ENCODE results near the gene DCAF8.
A peak's percentile ranks its signal among the peaks of the same experiment; 100 is the strongest.
"Not testable (repeated sequence)": the region's sequence is repeated elsewhere in the genome, so short reads cannot be mapped to it uniquely, and the experiment has no call there.

DCAF8 gene

GRCh38 chr1:160261893-160262794, at the start of gene DCAF8:
Gene DCAF8 (minus strand): TSS chr1:160262549. CDS start chr1:160244008, 18,541 bp downstream.
- peak; percentile 97 for DNase-seq

DNA sequence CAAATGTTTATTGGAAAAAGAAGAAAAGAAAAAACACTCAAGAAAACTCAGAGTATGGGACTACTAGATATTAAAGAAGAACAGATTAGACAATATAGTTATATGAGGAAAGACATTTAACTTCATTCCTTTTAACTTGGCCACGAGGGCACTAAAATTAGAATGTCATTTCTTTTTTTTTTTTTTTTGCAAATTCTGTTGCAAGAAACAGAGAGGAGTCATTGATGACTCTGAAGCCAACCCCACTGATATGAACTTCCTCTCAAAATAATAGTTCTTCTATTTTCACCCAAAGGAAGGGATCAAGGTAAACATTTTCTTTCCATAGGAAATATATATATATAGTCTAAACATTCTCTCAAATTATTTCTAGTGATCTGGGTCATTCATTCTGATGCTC, 47.2 kb upstream of the DCAF8 start:
- no peak for DNase-seq

GRCh38 chr1:160309185-160309557, 46.8 kb upstream of the DCAF8 start:
- no peak for DNase-seq

- no peak for DNase-seq
Measured at GRCh38 chr1:160308451-160309184, 46.3 kb upstream of the DCAF8 start.

GRCh38 chr1:160307118-160307791, 44.9 kb upstream of the DCAF8 start:
- no peak for DNase-seq

- DNase-seq: no peak
Measured at GRCh38 chr1:160300173-160300572, 37.8 kb upstream of the DCAF8 start.

DNA sequence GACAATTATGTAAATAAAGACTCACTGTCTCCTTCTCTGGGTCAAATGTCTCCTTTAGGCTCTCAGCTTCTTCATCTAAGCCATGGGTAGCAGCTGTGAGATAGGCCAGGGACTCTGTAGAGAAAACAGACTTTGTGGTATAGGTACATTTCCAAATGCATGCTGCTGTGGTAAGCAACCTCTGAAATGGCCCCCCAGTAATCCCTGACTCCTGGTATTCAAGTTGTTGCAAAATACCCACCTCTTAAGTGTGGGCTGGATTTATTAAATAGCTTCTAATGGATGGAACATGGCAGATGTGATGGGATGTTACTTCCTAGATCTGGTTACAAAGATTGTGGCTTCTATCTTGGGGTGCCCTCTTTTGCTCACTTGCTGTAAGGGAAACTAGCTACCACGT, 33.7 kb upstream of the DCAF8 start:
- no peak for DNase-seq

DNA sequence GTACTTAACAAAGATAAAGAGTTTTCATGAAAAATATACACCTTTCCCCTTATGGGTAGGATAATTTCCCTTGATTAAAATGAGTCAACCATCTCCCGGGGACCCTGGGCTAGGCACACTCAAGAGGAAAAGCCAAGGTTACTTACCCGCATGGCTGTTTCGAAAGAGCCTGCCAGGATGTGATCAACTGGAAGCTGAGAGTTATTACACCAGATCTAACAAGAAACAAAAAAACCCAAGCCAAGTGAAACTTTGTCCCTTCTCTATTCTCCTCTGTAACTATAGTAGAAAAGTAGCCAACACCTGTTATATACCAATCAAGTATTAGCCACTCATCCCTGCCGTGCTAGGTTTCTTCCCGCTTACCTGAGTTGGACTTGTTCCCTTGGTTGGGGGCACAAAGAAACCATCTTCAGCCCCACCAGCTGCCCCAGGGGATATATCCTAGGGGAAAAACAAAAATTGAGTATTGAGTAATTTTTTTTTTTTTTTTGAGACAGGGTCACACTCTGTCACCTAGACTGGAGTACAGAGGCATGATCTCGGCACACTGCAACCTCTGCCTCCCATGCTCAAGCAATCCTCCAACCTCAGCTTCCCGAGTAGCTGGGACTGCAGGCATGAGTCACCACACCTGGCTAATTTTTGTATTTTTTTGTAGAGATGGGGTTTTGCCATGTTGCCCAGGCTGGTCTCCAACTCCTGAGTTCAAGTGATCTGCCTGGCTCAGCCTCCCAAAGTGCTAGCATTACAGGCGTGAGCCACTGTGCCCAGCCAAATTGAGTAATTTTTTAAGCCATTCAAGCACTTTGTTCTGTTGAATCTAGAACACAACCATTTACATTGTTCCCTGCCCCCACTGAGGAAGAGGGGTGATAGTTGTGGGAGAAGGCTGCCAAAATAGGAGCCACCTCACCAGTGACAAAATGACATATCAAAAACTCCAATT, 30.9 kb upstream of the DCAF8 start:
- no peak for DNase-seq

- peak; percentile 57 for DNase-seq
Measured at GRCh38 chr1:160291248-160292220, 29.2 kb upstream of the DCAF8 start.

DNA sequence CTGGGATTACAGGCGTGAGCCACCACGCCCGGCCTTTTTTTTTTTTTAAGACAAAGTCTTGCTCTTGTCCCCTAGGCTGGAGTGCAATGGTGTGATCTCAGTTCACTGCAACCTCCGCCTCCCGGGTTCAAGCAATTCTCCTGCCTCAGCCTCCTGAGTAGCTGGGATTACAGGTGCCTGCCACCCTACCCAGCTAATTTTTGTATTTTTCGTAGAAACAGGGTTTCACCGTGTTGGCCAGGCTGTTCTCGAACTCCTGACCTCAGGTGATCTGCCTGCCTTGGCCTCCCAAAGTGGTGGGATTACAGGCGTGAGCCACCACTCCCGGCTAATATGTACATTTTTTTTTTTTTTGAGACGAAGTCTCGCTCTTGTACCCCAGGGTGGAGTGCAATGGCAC, 25.4 kb upstream of the DCAF8 start:
- DNase-seq: not testable (repeated sequence)

DNA sequence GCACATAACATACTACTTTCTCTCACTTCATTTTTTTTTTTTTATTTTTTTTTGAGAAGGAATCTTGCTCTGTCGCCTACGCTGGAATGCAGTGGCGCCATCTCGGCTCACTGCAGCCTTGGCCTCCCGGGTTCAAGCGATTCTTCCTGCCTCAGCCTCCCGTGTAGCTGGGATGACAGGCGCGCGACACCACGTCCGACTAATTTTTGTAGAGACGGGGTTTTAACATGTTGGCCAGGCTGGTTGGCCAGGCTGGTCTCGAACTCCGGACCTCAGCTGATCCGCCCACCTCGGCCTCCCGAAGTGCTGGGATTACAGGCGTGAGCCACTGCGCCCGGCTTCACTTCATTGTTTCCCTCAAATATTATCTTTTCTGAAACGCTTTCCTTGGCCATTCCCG, 23.2 kb upstream of the DCAF8 start:
- no peak for DNase-seq

GRCh38 chr1:160284782-160285344, 22.5 kb upstream of the DCAF8 start, which contains the start of gene PEX19:
Gene PEX19 (minus strand): TSS chr1:160285133. CDS start chr1:160285124, 9 bp downstream.
- DNase-seq: peak; percentile 92

- no peak for DNase-seq
Measured at GRCh38 chr1:160284220-160284781, 22.0 kb upstream of the DCAF8 start.

GRCh38 chr1:160282807-160283206, 20.5 kb upstream of the DCAF8 start:
- no peak for DNase-seq

- no peak for DNase-seq
Measured at GRCh38 chr1:160277987-160278386, 15.6 kb upstream of the DCAF8 start.

DNA sequence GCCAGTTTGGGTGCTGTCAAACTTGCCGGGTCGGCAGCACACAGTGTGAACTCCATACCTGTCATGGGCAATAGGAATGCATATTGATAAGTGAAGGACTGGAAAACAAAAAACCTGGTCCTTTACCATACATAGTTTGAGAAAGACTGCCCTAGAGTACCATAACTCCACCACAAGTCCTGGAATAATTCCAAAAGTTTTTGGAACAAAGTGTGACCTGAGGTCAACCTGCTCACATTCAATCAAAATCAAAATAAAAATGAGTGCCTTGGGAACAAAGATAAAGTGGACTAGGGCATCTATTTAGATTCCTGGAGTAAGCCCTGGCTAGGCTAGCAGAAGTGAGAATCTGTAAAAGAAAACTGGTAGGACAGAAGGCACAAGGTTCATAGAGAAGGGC, 15.0 kb upstream of the DCAF8 start:
- DNase-seq: no peak

GRCh38 chr1:160271025-160271424, 8.7 kb upstream of the DCAF8 start:
- no peak for DNase-seq

DNA sequence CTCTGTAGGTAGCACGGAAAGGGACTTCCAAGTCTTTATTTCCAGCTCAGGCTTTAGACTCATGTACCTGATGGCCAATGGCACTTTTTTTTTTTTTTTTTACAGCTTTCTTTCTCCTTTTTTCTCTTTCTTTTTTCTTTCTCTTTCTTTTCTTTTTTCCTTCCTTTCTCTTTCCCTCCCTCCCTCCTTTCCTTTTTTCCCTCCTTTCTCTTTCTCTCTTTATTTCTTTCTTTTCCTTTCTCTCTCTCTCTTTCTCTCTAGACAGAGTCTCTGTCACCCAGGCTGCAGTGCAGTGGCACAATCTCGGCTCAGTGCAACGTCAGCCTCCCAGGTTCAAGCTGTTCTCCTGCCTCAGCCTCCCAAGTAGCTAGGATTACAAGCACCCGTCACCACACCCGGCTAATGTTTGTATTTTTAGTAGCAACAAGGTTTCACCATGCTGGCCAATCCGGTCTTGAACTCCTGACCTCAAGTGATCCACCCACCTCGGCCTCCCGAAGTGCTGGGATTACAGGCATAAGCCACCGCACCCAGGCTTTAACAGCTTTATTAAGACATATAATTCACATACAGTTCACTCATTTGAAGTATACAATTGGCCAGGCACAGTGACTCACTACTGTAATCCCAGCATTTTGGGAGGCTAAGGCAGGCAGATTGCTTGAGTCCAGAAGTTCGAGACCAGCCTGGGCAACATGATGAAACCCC, 5.1 kb upstream of the DCAF8 start:
- DNase-seq: no peak

- no peak for DNase-seq
Measured at GRCh38 chr1:160264795-160265307, 2.5 kb upstream of the DCAF8 start.

- DNase-seq: peak; percentile 70
Measured at GRCh38 chr1:160261556-160261892, 825 bp downstream of the DCAF8 start.
